Heart left ventricle (tissue), 13 donors: ENCODE measurements around the gene FTCD.

Experiments used
- POLR2A ChIP-seq, 2 donors: fragments of 450-650 bp; IDR thresholded peaks; one replicate each; pipeline ENCODE4 v1.6.1; 2017; ENCODE audit warnings: antibody characterized with exemption in 2 of 2, mild to moderate bottlenecking in 2 of 2, moderate library complexity in 2 of 2
- TF ChIP-seq, protein P1 (sequence below), 12 donors: fragments of 200-600 bp; sonication (generic) in 4 of 12; IDR thresholded peaks; one replicate each; pipeline versions ENCODE4 v1.5.0 to v1.8.0; 2018 to 2022; ENCODE audit warnings: antibody characterized with exemption in 12 of 12, mild to moderate bottlenecking in 5 of 12
- donor health status: ischemic (EF 13 %, LVEDD 7.1; RV severe dilation, severe dysfunction).
- donor health status: DM: no; HTN: yes; CAD: no.
- donor health status: DM: no; HTN: no; CAD: no.
- donor health status: ischemic (EF 25% LVEDD 6.9; RV normal size, moderate dysfunction).
- donor health status: ischemic (EF 25% LVEDD 5.7; RV mildly dilated, moderate dysfunction).
- donor health status: ischemic (EF 35%, LVEDD 5.7; RV mildly dilated, moderate dysfunction).
- donor health status: nonischemic (EF 11% LVEDD 7.7; RV severe dilation, severe dysfunction).
- donor health status: DM: yes; HTN: yes; CAD: no.
- donor health status: PGD.
- donor health status: ischemic (EF 29% LVEDD 5.4; RV normal size, mild dysfunction).
- donor health status: nonischemic (EF 23%, LVEDD 6.1; RV moderate dilation, normal function).

DNA sequence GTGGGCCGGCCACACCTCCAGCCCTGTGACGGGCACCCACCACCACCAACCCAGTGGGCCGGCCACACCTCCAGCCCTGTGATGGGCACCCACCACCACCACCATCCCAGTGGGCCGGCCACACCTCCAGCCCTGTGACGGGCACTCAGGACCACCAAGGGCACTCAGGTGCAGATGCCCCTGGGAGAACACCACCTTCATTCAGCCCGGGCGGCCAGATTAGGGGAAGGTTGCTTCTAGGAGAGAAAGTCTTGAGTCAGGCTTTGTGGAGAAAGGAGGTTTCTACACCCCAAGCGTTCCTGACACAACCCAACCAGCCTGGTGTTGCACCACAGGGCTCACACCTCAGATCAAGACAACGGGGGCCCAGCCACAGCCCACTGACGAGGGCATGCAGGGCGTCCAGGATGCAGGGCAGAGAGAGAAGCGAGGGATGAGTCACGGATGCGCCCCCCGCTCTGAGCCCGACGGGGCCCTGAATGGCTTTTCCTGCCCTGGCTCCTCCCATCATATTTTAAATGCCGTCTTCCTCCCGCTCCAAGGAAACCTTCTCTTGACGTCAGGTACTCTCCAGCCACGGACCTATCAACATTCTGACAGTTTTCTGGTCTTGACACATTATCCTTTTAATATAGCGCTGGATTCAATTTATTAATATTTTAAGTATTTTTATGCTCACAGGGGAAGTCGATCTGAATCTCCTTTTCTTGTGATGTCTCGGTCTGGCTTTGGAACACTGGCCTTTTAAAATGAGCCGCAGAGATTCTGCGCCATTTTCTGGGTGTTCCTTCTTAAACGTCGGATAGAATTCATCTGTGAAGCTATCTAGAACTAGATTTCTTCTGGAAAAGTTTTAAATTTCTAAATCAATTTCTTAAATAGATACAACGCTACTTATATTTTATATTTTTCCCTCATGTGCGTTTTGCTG is 29.5 kb upstream of the FTCD start:
- TF ChIP-seq, protein P1, sequence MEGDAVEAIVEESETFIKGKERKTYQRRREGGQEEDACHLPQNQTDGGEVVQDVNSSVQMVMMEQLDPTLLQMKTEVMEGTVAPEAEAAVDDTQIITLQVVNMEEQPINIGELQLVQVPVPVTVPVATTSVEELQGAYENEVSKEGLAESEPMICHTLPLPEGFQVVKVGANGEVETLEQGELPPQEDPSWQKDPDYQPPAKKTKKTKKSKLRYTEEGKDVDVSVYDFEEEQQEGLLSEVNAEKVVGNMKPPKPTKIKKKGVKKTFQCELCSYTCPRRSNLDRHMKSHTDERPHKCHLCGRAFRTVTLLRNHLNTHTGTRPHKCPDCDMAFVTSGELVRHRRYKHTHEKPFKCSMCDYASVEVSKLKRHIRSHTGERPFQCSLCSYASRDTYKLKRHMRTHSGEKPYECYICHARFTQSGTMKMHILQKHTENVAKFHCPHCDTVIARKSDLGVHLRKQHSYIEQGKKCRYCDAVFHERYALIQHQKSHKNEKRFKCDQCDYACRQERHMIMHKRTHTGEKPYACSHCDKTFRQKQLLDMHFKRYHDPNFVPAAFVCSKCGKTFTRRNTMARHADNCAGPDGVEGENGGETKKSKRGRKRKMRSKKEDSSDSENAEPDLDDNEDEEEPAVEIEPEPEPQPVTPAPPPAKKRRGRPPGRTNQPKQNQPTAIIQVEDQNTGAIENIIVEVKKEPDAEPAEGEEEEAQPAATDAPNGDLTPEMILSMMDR (IDR thresholded peaks at IDR 0.05), result no peak
- TF ChIP-seq POLR2A (IDR thresholded peaks at IDR 0.05), result no peak
